GM18858 (cell line): ENCODE data around the gene ADAMTS17.
"Not testable (repeated sequence)": the region's sequence is repeated elsewhere in the genome, so short reads cannot be mapped to it uniquely, and the experiment has no call there.

ENCODE experiments used
- ATAC-seq: cut with Tn5 transposase; IDR thresholded peaks from one replicate; pipeline ENCODE4 v1.9.1; 2021; ENCODE audit not compliant: unreplicated experiment

ADAMTS17 gene

GRCh38 chr15:99983171-99983885 lies 358.4 kb downstream of the ADAMTS17 start:
- ATAC-seq = no peak

- no peak for ATAC-seq
These were observed 359.1 kb downstream of the ADAMTS17 start for GRCh38 chr15:99982662-99983061.

GRCh38 chr15:99981839-99982658 lies 359.7 kb downstream of the ADAMTS17 start:
- no peak for ATAC-seq

GRCh38 chr15:99981191-99981647 lies 360.6 kb downstream of the ADAMTS17 start:
- ATAC-seq = no peak

GRCh38 chr15:99980752-99981151 lies 361.0 kb downstream of the ADAMTS17 start:
- no peak for ATAC-seq

- not testable (repeated sequence) for ATAC-seq
These were observed 361.9 kb downstream of the ADAMTS17 start for GRCh38 chr15:99979886-99980285.

GRCh38 chr15:99979371-99979770 lies 362.4 kb downstream of the ADAMTS17 start:
- no peak for ATAC-seq

- no peak for ATAC-seq
These were observed 363.3 kb downstream of the ADAMTS17 start for GRCh38 chr15:99978426-99978825.

GRCh38 chr15:99977929-99978328 lies 363.8 kb downstream of the ADAMTS17 start:
- ATAC-seq = no peak

GRCh38 chr15:99976811-99977271 lies 364.9 kb downstream of the ADAMTS17 start:
- no peak for ATAC-seq

GRCh38 chr15:99976000-99976399 lies 365.8 kb downstream of the ADAMTS17 start:
- no peak for ATAC-seq

GRCh38 chr15:99974246-99974645 lies 367.5 kb downstream of the ADAMTS17 start:
- ATAC-seq = no peak

GRCh38 chr15:99973351-99973750 lies 368.4 kb downstream of the ADAMTS17 start:
- no peak for ATAC-seq

- ATAC-seq = no peak
These were observed 370.8 kb downstream of the ADAMTS17 start for GRCh38 chr15:99970891-99971430.

GRCh38 chr15:99969261-99969920 lies 372.4 kb downstream of the ADAMTS17 start:
- ATAC-seq = no peak

- ATAC-seq = no peak
These were observed 373.9 kb downstream of the ADAMTS17 start for GRCh38 chr15:99967841-99968371.

- no peak for ATAC-seq
These were observed 375.0 kb downstream of the ADAMTS17 start for GRCh38 chr15:99966815-99967214.

GRCh38 chr15:99965376-99965775 lies 376.4 kb downstream of the ADAMTS17 start:
- no peak for ATAC-seq

GRCh38 chr15:99963976-99964375 lies 377.8 kb downstream of the ADAMTS17 start:
- ATAC-seq = no peak

GRCh38 chr15:99963096-99963825 lies 378.5 kb downstream of the ADAMTS17 start:
- ATAC-seq = no peak
